GM20431 (cell line): Measurements from ENCODE around the gene FAM3C.
"Not testable (repeated sequence)": the region's sequence is repeated elsewhere in the genome, so short reads cannot be mapped to it uniquely, and the experiment has no call there.

Source experiments
- in situ Hi-C: fragments of 300-500 bp; cut with MseI, MboI; formaldehyde crosslinking; loops from one replicate; pipeline ENCODE4 v1.15.0; 2020; ENCODE audit warnings: low sequenced_read_pairs; ENCODE audit not compliant: unreplicated experiment

FAM3C gene, protein sequence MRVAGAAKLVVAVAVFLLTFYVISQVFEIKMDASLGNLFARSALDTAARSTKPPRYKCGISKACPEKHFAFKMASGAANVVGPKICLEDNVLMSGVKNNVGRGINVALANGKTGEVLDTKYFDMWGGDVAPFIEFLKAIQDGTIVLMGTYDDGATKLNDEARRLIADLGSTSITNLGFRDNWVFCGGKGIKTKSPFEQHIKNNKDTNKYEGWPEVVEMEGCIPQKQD

DNA sequence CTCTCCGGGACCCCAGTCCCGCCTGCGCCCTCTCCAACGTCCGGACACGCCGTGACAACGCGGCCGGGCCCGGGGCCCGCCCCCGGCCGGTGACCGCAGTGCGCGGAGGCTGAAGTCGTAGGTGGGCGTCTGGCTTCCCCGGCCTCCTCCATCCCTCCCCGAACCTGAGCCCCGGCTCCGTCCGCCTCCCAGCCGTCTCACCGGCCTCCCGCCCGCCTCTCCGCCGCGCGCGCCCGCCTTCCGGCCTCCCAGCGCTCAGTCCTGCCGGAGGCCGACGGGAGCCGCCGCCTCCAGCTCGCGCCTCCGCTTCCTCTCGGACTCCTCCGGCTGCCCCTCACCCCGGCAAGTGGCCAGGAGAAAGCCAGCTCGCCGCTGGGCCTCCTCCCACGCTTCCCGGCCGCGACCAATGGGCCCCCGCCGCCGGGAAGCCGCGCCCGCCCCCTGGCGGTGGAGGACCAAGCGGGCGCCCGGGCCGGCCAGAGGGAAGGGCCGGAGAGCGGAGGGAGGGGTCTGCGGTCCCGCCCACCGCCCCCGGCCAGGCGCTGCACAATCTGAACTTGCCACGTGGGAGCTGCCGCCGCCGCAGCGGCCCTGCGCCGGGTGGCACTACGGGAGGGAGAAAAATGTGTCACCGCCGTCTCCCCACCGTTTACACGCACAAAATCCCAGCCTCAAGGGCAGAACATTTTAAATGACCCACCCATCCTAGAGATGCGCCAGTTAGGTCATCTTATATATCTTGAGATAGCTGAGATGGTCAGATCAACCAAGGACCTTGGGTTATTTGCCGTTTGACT is at the start of gene FAM3C:
FAM3C (minus strand) TSS at position 348 of the 797 bp plus-strand sequence. CDS start 13,339 bp downstream, outside the sequence.
- in situ Hi-C loops: no loop called here

DNA sequence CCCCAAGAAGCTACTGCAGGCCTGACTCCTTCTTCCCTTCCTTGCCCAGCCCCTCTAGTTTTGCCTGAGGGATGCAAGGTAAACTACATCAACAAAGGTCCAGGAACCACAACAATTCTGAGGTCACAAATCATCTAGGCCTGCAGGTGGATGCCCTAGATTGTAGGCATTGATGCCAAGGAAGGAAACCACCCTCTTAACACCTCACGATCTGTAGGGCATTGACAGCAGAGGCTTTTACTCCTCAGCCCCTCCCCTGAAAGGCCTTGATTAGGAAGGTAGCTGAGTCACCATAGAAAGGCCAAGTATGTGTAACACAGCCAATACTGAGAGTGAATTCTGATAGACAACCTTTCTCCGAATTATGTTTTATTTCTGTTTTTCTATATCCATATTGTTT is 46.7 kb upstream of the FAM3C start:
- in situ Hi-C loops: no loop called here

DNA sequence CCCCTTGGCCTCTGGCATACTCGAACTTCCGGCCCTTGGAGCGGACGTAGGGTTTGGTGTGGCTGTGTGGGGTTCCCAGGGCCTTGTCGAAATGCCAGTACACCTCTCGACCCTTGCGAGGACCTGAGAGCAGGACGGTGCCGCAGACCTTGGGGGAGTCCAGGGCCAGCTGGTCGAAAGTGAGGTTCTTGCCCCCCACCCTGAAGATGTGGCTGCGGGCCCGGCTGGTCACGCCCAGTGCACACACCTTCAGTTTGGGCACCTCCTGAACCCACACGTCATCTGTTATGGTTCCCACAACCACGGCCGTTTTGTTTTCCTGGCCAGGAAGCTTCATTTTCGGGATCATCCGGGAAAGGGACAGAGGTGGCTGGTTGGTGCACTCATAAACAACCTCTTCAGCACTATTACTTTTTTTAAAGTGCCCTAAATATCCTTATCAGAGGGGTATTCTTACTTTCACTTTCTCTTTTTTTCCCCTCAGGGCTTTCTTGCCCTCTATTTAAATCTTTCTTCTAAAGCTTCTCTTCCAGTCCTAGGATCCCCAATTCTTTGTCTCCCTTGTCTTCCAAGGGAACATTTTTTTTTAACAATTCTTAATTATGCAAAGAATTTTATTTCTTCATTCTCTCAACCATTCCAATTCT is 44.9 kb upstream of the FAM3C start:
- in situ Hi-C loops: no loop called here

DNA sequence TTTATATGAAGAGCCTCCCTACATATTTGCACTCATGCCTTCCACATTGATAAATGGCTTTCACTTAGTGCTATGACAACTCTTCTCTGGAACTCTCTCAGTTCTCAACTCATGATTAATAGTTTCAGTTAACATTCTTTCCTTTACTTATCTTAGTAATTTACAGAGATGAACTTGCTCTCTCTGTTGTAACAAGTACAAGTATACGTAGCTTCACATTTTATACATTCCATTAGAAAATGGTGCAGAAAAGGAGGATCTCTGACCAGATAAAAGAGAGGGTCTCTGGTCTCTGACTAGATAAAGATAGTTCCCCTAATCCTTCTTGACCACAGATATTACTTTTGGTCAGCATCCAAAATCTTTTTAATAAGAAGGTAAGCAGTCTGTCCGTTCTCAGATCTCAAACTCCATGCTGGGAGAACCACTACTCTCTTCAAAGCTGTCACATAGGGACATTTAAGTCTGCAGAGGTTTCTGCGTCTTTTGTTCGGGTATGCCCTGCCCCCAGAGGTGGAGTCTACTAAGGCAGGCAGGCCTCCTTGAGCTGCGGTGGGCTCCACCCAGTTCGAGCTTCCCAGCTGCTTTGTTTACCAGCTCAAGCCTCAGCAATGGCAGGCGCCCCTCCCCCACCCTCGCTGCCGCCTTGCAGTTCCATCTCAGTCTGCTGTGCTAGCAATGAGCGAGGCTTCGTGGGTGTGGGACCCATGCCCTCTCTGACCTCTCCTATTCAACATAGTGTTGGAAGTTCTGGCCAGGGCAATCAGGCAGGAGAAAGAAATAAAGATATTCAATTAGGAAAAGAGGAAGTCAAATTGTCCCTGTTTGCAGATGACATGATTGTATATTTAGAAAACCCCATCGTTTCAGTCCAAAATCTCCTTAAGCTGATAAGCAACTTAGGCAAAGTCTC is 42.2 kb upstream of the FAM3C start:
- in situ Hi-C loops: not testable (repeated sequence)

DNA sequence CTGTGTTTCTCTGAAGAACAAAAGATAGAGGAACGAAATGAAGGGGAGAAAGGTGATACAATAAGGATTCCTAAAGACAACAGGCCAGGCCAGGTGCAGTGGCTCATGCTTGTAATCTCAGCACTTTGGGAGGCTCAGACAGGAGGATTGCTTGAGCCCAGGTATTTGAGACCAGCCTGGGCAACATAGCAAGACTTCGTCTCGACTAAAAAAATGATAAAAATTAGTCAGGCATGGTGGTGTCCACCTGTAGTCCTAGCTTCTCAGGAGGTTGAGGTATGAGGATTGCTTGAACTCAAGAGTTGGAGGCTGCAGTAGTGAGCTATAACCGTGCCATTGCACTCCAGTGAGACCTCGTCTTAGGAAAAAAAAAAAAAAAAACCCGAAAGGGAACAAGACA is 41.4 kb upstream of the FAM3C start:
- in situ Hi-C loops: no loop called here

DNA sequence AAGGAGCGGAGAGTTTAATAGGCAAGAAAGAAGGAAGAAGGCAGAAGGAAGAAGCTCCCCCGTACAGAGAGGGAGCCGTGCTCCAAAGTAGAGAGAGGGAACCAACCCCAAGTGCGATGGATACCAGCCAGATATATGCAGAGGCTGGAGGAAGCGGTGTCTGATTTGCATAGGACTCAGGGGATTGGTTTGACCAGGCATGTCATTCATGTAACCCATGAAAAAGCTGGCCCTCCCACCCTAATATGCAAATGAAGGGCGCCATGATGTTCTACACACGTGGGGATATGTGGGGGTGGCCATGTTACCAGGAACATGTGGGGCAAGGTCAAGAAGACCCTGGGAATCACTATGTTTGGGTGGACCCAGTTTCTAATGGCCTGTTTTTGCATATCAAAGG is 40.6 kb upstream of the FAM3C start:
- in situ Hi-C loops: no loop called here

DNA sequence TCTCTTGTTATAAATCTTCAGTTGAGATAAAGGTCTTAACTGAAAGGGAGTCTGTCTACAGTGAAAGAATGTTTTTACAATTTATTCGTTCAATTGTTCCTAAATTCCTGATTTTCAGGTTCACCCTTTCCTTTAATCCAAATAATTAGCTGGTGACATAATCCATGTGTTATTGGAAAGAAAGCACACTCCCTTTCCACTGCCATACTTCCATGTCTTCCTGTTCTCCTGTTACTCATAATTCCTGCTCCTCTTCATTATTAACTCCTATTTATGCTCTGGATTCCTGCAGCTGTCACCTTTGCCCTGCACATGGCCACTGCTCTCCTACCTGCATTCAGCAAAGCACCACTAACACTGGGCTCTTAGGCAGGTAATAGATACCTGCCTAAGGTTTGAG is 40.0 kb upstream of the FAM3C start:
- in situ Hi-C loops: no loop called here

DNA sequence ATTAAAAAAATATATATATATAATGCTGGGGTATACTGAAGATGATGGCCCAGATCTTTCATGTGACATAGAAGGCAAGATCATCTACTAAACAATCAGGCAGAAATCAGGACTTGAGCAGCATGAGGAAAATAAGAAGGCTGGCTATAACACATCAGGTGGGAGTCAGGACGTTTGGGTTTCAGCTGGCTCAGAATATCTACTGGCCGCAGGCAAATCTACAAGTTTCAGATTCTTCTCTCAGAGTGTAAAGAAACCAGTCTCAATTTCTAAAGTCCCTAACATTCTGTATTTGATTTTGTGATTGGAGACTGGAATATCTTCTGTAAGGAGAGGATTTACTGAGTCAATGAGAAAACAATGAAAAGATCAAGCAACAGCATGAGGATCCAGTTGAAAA is 37.7 kb upstream of the FAM3C start:
- in situ Hi-C loops: no loop called here

DNA sequence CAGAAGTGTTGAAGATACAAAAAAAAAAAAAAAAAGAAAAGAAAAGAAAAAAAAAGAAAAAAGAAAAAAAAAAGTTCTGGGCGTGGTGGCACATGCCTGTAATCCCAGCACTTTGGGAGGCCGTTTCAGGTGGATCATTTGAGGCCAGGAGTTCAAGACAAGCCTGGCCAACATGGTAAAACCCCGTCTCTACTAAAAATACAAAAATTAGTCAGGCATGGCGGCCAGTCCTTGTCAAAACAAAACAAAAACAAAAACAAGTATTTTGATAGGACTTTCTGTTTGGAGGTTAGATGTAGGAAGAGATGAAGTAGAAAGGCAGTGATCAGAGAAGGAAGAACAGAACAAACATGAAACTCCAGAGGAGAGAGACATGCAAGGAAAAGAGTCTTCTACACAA is 36.4 kb upstream of the FAM3C start:
- in situ Hi-C loops: not testable (repeated sequence)

DNA sequence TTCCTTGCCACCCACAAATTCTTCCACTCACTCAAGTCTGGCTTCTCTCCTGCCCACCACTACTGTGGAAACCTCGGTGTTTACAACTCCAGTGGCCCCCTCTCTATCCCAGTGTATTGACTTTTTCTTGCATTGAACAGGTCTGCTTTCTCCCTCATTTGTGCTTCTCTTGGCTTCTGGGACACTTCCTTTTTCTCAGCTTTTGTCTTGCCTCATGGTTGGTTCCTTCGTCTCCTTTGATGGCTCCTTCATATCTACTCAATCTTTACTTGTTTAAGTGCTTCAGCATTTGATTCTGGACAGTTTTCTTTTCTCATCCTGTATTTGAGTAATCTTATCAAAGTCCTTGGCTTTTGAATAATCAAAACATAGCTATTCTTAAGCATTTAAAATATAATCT is 35.9 kb upstream of the FAM3C start:
- in situ Hi-C loops: no loop called here

DNA sequence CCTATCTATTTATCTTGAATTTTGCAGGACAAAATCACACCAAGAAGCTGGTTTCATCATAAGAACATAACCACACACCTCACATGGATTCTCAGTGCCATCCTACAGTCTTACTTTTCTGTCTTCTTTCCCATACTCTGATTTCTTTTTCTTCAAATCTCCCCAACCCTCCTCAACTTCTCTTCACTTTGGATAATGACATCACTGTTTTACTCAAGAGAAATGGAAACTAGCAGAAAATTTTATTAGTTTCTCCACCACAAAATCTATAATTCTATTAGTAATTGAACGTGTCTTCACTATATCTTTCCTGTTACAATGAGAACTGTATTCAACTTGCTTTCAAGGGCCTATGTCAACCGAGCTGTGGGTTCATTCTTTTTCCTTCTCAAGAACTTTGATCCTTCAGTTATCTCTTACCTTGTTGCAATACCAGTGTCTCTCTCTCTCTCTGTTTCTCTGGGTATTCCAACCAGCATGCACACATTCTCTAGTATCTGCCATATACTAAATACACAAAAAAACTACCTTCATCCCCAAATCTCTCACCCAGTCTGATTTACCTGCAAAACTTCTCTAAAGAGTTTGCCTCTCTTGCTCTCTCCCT is 35.4 kb upstream of the FAM3C start:
- in situ Hi-C loops: no loop called here

DNA sequence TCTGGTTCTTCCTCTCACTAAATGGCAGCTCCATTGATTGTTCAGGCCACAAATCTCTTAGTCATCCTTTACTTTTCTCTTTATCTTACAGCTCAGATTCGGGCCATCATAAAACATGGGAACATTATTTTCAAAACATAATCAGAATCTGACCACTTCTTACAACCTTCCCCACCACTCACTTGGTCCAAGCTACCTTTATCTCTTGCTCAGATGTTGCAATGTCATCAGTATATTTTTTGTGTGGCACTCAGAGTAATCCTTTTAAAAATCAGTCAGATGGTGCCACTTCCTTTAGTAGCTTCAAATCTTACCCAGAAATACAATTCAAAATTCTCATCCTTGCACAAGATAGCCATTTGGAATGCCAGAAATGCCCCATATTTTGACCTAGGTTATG is 34.5 kb upstream of the FAM3C start:
- in situ Hi-C loops: no loop called here

DNA sequence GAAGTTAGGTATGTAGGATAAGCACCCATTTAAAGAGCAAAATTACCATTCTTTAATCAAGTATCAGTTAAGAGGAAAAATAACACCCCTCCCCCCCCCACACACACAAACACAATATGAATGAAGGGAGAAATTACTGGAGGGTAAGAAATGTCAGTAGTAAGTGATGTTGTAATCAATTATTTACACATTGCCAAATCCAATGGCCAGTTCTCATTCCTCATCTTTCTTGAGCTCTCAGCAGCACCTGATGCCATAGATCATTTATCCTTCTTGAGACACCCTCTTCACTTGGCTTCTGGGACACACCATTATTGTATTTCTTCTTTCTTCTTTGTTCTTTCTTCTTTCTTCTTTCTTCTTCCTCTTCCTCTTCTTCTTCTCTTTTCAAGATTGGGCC is 33.7 kb upstream of the FAM3C start:
- in situ Hi-C loops: no loop called here

DNA sequence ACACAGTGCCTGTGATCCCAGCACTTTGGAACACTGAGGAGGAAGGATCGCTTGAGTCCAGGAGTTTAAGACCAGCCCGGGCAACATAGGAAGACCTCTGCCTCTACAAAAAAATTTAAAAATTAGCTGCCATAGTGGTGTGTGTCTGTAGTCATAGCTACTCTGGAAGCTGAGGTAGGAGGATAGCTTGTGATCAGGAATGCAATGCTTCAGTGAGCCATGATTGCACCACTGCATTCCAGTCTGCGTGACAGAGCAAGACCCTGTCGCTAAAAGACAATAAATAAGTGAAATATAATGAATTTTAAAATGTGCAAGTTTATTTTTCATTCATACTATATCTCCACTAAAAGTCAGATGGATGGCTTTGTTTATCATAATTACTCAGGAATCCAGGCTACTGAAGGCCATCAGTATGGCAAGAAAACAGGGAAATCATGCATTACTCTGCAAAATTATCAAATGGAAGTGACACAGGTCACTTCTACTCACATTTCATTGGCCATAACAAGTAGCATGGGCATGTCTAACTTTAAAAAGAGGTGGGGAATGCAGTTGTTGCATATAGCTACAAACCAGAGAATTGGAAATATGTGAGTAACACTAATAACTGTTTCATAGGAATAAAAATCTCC is 32.9 kb upstream of the FAM3C start:
- in situ Hi-C loops: no loop called here

DNA sequence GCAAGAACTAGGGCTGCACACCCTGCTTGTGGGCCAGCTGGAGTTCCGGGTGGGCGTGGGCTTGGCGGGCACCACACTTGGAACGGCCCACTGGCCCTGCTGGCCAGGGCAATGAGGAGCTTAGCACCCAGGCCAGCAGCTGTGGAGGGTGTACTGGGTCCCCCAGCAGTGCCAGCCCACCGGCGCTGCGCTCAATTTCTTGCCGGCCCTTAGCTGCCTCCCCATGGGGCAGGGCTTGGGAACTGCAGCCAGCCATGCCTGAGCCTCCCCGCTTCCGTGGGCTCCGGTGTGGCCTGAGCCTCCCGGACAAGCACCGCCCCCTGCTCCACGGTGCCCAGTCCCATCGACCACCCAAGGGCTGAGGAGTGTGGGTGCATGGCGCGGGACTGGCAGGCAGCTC is 25.6 kb upstream of the FAM3C start:
- in situ Hi-C loops: not testable (repeated sequence)

DNA sequence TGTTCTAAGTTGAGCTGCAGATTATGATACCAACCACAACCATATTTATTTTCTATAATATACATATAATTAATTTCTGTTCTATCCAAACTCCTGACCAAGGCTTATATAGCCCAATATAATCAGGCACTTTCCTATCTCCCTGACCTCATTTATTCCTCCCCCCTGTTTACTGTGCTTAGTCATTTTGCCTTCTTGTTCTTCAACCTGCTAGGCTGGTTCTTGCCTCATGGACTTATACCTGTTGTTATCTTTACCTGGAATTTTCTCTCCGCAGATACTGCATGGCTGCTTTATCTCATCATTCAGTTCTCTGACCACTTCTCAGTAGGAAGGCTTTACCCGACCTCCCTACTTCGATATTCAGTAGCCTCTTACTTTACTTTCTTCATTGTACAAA is 24.9 kb upstream of the FAM3C start:
- in situ Hi-C loops: no loop called here

DNA sequence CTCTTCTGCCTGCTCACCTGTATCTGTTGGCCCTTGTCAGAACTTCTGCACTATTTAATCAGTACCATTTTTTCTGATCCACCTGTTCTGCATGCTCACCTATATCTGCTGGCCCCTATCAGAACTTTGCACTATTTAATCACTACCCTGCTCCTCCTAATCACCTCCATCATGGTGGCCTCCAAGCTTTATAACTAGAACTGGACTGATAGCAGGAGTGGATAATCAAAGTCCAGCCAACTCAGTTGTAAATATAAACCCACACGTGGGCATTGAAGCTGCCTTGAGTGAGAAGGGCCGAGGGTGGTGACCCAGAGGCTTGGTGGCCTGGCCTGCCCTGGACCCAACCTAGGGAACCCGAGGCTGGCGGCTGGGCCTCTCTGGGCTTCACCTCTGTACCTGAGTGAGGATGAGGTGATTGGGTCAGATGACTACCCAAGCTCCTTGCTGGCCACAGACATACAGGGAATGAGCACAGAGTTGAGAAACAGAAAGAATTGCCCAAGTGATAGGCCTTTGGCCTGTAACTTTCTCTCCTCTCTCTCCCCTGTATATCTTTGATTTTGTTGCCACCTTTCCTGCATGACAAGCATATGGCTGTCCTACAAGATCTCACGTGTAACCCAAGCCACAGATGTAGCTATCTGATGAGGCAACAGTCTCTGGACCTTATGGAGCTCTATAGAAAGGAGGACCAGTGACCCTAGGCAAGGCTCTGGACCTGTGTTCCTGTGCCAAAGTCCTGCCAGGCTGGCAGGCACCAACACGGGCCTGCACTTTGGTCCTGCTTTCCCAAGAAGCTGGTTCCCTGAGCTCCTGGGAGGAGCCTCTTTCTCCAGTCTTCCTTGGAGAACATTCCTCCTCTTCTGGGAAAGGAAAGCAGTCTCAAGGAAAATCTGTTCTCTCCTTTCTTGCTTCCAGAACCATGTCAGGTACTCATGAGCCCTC is 23.4 kb upstream of the FAM3C start:
- in situ Hi-C loops: no loop called here

DNA sequence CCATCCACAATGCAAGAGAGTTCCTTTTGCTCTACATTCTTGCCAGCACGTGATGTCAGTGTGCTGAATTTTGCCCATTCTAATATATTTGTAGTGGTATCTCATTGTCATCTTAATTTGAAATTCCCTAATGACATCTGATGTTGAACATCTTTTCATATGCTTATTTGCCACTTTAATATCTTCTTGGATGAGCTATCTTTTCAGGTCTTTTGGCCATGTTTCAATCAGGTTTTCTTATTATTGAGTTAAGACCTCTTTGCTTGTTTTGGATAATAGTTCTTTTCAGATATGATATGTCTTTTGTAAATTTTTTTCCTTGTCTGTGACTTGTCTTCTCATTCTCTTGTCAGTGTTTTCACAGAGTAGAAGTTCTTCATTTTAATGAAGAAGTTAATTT is 20.4 kb upstream of the FAM3C start:
- in situ Hi-C loops: no loop called here
